Peyer's patch (tissue), 4 donors: ENCODE results near the gene PCGF1.

Experiments used
- POLR2A ChIP-seq, 2 donors: fragments of 450-650 bp; IDR thresholded peaks; one replicate each; pipeline ENCODE4 v1.5.1; 2017; ENCODE audit warnings: antibody characterized with exemption in 2 of 2, mild to moderate bottlenecking in 2 of 2, moderate library complexity in 2 of 2
- TF ChIP-seq, protein P1 (sequence below), 6 experiments: fragments of 450-650 bp in 4 of 6; fragments of 200-600 bp in 2 of 6; sonication (generic) in 1 of 6; IDR thresholded peaks; one replicate each; pipeline ENCODE4 v1.5.1; 2017 to 2019; ENCODE audit warnings: antibody characterized with exemption in 6 of 6, mild to moderate bottlenecking in 3 of 6, moderate library complexity in 1 of 6

DNA sequence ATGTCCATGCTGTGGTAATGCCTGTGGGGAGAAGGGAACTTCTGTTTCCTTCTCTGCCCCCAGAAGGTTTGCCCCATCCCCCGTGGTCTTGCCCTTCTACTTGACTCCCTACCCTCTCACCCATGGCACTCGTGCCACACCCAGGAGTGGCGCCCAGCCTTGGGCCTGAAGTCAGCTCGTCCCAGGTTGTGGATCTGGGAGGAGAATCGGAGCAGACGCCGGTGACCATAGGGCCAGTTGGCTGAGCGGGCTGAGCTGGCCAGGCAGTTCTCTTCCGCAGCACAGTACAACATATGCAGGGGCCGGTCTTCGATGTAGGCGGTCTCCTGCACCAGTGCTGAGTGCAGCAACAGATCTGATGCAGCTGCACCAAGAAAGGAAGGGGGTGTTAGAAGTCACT, 26.9 kb upstream of the PCGF1 start:
- TF ChIP-seq, protein P1, sequence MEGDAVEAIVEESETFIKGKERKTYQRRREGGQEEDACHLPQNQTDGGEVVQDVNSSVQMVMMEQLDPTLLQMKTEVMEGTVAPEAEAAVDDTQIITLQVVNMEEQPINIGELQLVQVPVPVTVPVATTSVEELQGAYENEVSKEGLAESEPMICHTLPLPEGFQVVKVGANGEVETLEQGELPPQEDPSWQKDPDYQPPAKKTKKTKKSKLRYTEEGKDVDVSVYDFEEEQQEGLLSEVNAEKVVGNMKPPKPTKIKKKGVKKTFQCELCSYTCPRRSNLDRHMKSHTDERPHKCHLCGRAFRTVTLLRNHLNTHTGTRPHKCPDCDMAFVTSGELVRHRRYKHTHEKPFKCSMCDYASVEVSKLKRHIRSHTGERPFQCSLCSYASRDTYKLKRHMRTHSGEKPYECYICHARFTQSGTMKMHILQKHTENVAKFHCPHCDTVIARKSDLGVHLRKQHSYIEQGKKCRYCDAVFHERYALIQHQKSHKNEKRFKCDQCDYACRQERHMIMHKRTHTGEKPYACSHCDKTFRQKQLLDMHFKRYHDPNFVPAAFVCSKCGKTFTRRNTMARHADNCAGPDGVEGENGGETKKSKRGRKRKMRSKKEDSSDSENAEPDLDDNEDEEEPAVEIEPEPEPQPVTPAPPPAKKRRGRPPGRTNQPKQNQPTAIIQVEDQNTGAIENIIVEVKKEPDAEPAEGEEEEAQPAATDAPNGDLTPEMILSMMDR (IDR thresholded peaks at IDR 0.05), result no peak
- TF ChIP-seq POLR2A (IDR thresholded peaks at IDR 0.05), result no peak
